ENCODE data around the gene PSMG2. TPM values are rescaled to one million over a fixed set of nuclear protein-coding genes. Genes with fewer than 3 reads are reported as not detected.

Gene PSMG2
- 100 to 1,000 TPM; 100 to 103 TPM for total RNA-seq

DNA sequence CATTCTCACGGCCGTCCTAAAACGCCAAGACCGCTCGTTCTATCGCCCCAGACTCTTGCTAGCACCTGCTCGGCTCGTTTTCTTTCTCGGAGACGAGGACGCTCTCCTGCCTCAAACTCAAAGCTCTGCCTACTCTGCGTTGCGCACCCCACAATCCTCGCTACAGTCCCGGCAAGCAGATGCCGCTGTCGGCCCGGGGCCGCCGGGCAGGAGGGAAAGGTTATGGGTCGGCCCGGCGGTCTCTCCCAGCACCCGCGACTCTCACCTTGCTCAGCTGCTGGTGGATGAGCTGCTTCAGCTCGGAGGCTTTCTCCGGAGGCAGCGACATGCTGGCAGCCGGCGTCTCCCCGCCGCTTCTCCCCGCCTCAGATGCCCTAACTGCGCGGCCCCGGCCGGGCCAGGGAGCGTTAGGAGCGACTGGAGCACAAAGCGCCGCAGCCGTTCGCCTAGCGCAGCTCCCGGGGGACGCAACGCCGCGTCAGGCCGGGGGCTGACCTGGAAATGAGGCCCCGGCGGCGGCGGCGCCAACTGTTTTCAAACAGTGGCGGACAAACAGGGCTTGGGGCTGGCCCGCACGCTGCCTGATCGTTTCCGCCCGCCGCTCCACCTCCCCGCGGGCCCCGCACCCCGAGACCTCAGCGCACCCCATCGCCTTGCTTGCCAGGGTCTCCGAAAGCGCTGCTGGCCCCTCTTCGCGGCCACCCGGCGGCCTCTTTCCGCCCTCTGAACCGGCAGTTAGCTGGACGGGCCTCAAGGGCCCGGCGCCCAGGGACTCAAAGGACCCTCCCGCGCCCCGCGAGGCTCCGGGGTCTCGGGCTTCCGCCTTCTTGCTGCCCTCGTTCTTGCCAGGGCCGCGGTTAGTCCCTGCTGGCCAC is at the start of gene PSMG2, which contains the start of gene CEP76:
Gene PSMG2, plus strand, starts transcription at position 822 of the 875 bp plus-strand sequence. CDS start 66 bp downstream, outside the sequence.
Gene CEP76, minus strand, starts transcription at position 503 of the 875 bp plus-strand sequence. Its CDS starts 175 bp downstream, at position 328.

GRCh38 chr18:12657684-12658425 is 45.0 kb upstream of the PSMG2 start, which contains the start of gene SPIRE1:
SPIRE1 (minus strand) TSS chr18:12658107; CDS start chr18:12657866, 241 bp downstream.

Other genes starting within 250 kb of the PSMG2 start
- under 1 TPM; 0.29 to 0.66 TPM for gene SPIRE1, start 44.9 kb upstream of the PSMG2 start, total RNA-seq
- 10 to 100 TPM; 10.8 to 12.1 TPM for gene CEP76, start 319 bp upstream of the PSMG2 start, total RNA-seq
- gene PTPN2, start 181.2 kb downstream of the PSMG2 start, total RNA-seq = 10 to 100 TPM; 65.0 to 69.9 TPM
- 10 to 100 TPM; 47.3 to 48.2 TPM for gene SEH1L, start 245.0 kb downstream of the PSMG2 start, total RNA-seq

All from activated naive CD4-positive, alpha-beta T cell treated with anti-CD3 and anti-CD28 coated beads, Interleukin-2, amount 10 ng/mL, durations not matched to agents 5 hours and 36 hours (primary cell).